SK-N-SH (cell line): ENCODE data around the gene COL5A1. TPM values are rescaled to one million over a fixed set of nuclear protein-coding genes. Genes with fewer than 3 reads are reported as not detected.
A peak's percentile ranks its signal among the peaks of the same experiment; 100 is the strongest.

Experiments used
- CTCF ChIA-PET: fragments of 300-600, 350-600 bp; formaldehyde crosslinking; extraction: SDS; loops from one replicate; lab custom pipeline; 2021; lab: Yijun Ruan, JAX
- POLR2A ChIA-PET: fragments of 350-600 bp; sonication (Branson Sonifier 250); formaldehyde crosslinking; extraction: SDS; loops from one replicate; lab custom pipeline; 2020; ENCODE audit warnings: antibody characterized with exemption, inconsistent platforms; lab: Yijun Ruan, JAX
- DNase-seq: peaks from one replicate; pipeline ENCODE4 v3.0.0; 2012
- H2AFZ ChIP-seq: fragments of 200-600 bp; sonication (generic); 2 replicates; pipeline ENCODE4 v1.8.1; 2016; ENCODE audit warnings: antibody characterized with exemption, mild to moderate bottlenecking, low read depth
- H3F3A ChIP-seq: fragments of 200-600 bp; sonication (generic); replicated peaks from 2 replicates; pipeline ENCODE3; 2016; ENCODE audit warnings: antibody characterized with exemption, mild to moderate bottlenecking; ENCODE audit not compliant: insufficient read depth
- H3K27ac ChIP-seq, 2 experiments: fragments of 200-500 bp in 1 of 2; fragments of 200-600 bp in 1 of 2; sonication (Bioruptor generic) in 1 of 2; sonication (generic), shearing (Covaris generic) in 1 of 2; 2 replicates each; pipeline versions ENCODE4 v1.5.1 to v1.6.1; 2014 to 2016; ENCODE audit warnings: low read depth in 2 of 2, inconsistent platforms in 1 of 2, low read length in 1 of 2, mild to moderate bottlenecking in 1 of 2, mixed read lengths in 1 of 2
- H3K27me3 ChIP-seq: fragments of 200-600 bp; sonication (generic), shearing (Covaris generic); 2 replicates; pipeline ENCODE4 v1.6.1; 2016; ENCODE audit warnings: mixed run types; ENCODE audit not compliant: insufficient read depth
- H3K36me3 ChIP-seq, 2 experiments: fragments of 200-500 bp in 1 of 2; fragments of 200-600 bp in 1 of 2; sonication (Bioruptor generic) in 1 of 2; sonication (generic) in 1 of 2; replicated peaks in 1 of 2; 2 replicates each; pipeline versions ENCODE3 to v1.5.1; 2014 to 2016; ENCODE audit warnings: low read length in 1 of 2, mild to moderate bottlenecking in 1 of 2; ENCODE audit not compliant: insufficient read depth in 2 of 2, control insufficient read depth in 1 of 2
- H3K4me1 ChIP-seq, 2 experiments: fragments of 200-500 bp in 1 of 2; fragments of 200-600 bp in 1 of 2; sonication (Bioruptor generic) in 1 of 2; sonication (generic), shearing (Covaris generic) in 1 of 2; 2 replicates each; pipeline versions ENCODE4 v1.5.1 to v1.6.1; 2014 to 2016; ENCODE audit warnings: low read depth in 1 of 2, low read length in 1 of 2, mixed run types in 1 of 2; ENCODE audit not compliant: insufficient read depth in 2 of 2, control insufficient read depth in 1 of 2
- H3K4me2 ChIP-seq: fragments of 200-600 bp; sonication (generic), shearing (Covaris generic); 2 replicates; pipeline ENCODE4 v1.6.1; 2017; ENCODE audit warnings: mixed run types
- H3K4me3 ChIP-seq, 2 experiments: fragments of 200-500 bp in 1 of 2; fragments of 200-600 bp in 1 of 2; sonication (Bioruptor generic) in 1 of 2; sonication (generic), shearing (Covaris generic) in 1 of 2; 2 replicates each; pipeline versions ENCODE4 v1.5.1 to v1.8.1; 2014 to 2016; ENCODE audit warnings: low read depth in 2 of 2, inconsistent platforms in 1 of 2, low read length in 1 of 2, mild to moderate bottlenecking in 1 of 2, mixed read lengths in 1 of 2, moderate library complexity in 1 of 2
- H3K79me2 ChIP-seq: fragments of 200-600 bp; sonication (generic); 2 replicates; pipeline ENCODE4 v1.8.1; 2017; ENCODE audit warnings: mild to moderate bottlenecking; ENCODE audit not compliant: insufficient read depth
- H3K9ac ChIP-seq: fragments of 200-600 bp; sonication (generic); 2 replicates; pipeline ENCODE4 v1.6.1; 2017; ENCODE audit warnings: mixed run types
- H3K9me2 ChIP-seq: fragments of 200-600 bp; sonication (generic); 2 replicates; pipeline ENCODE4 v1.6.1; 2017; ENCODE audit warnings: mixed run types
- H3K9me3 ChIP-seq: fragments of 200-600 bp; sonication (generic); 2 replicates; pipeline ENCODE4 v1.6.1; 2017; ENCODE audit warnings: mixed run types, mild to moderate bottlenecking, moderate library complexity
- H4K20me1 ChIP-seq: fragments of 200-600 bp; sonication (generic); 2 replicates; pipeline ENCODE4 v1.6.1; 2017; ENCODE audit warnings: mild to moderate bottlenecking, mixed run types; ENCODE audit not compliant: insufficient read depth
- CTCF ChIP-seq: fragments of 200-600 bp; sonication (generic); IDR thresholded peaks from 2 replicates; pipeline ENCODE4 v1.6.1; 2017; ENCODE audit warnings: antibody characterized with exemption, mild to moderate bottlenecking, moderate library complexity
- FOSL2 ChIP-seq: IDR thresholded peaks from 2 replicates; pipeline ENCODE4 v1.4.0; 2012; ENCODE audit warnings: low read depth, mild to moderate bottlenecking, moderate library complexity, borderline replicate concordance
- FOXJ3 ChIP-seq: sonication (generic); formaldehyde crosslinking; IDR thresholded peaks from 2 replicates; pipeline ENCODE4 v1.5.1; 2020; ENCODE audit warnings: mild to moderate bottlenecking, missing genetic modification reagents
- FOXM1 ChIP-seq: IDR thresholded peaks from 2 replicates; pipeline ENCODE4 v1.4.0; 2012; ENCODE audit warnings: low read depth, mild to moderate bottlenecking
- GATA2 ChIP-seq: sonication (generic); formaldehyde crosslinking; IDR thresholded peaks from 2 replicates; pipeline ENCODE4 v1.5.0; 2020; ENCODE audit warnings: mild to moderate bottlenecking, missing genetic modification reagents
- MAX ChIP-seq: IDR thresholded peaks from 2 replicates; pipeline ENCODE4 v1.4.0; 2012; ENCODE audit warnings: low read depth
- MEF2A ChIP-seq: IDR thresholded peaks from 2 replicates; pipeline ENCODE4 v1.4.0; 2012; ENCODE audit warnings: low read depth, borderline replicate concordance
- NFIC ChIP-seq: IDR thresholded peaks from 2 replicates; pipeline ENCODE4 v1.4.0; 2012; ENCODE audit warnings: borderline replicate concordance
- NRF1 ChIP-seq: IDR thresholded peaks from 2 replicates; pipeline ENCODE4 v1.6.1; 2012; ENCODE audit warnings: low read depth, mild to moderate bottlenecking, low read length
- PBX3 ChIP-seq: IDR thresholded peaks from 2 replicates; pipeline ENCODE4; 2012
- RCOR1 ChIP-seq: fragments of 150-350 bp; IDR thresholded peaks from 2 replicates; pipeline ENCODE4 v1.6.1; 2017; ENCODE audit warnings: antibody characterized with exemption, low read length
- RFX5 ChIP-seq: IDR thresholded peaks from 2 replicates; pipeline ENCODE4 v1.6.1; 2012; ENCODE audit warnings: mild to moderate bottlenecking, improper control_type of control experiment, low read length
- RXRA ChIP-seq: IDR thresholded peaks from 2 replicates; pipeline ENCODE4 v1.4.0; 2012; ENCODE audit warnings: low read depth, mild to moderate bottlenecking, borderline replicate concordance
- SIN3A ChIP-seq: IDR thresholded peaks from 2 replicates; pipeline ENCODE4 v1.6.1; 2012; ENCODE audit warnings: low read depth, mild to moderate bottlenecking, low read length, moderate library complexity, borderline replicate concordance
- SMC3 ChIP-seq: IDR thresholded peaks from 2 replicates; pipeline ENCODE4 v1.6.1; 2012; ENCODE audit warnings: low read depth, low read length, improper control_type of control experiment
- TCF12 ChIP-seq: IDR thresholded peaks from 2 replicates; pipeline ENCODE4 v1.4.0; 2012
- YY1 ChIP-seq: IDR thresholded peaks from 2 replicates; pipeline ENCODE4 v1.4.0; 2012; ENCODE audit warnings: low read depth, mild to moderate bottlenecking
- ZBTB33 ChIP-seq: IDR thresholded peaks from 2 replicates; pipeline ENCODE4 v1.4.0; 2012; ENCODE audit warnings: low read depth, borderline replicate concordance
- WGBS: methylation state at CpG from one replicate; pipeline ENCODE4 v1.1.6; 2017; ENCODE audit warnings: low lambda C conversion rate; 5-methylcytosine and 5-hydroxymethylcytosine counted together
- polyA plus RNA-seq, 3 experiments: library from polyadenylated mRNA; depleted of rRNA; stranded (reverse); fragments of >200 nt; gene quantifications; 2 replicates each; pipeline ENCODE4 v1.2.3, GENCODE V29; 2012

COL5A1 gene
- polyA plus RNA-seq, 1 of the 3 experiments (the other 2 are of a cell fraction): 73.8 TPM

GRCh38 chr9:134670851-134671281 lies 29.3 kb downstream of the COL5A1 start:
- Histone ChIP-seq H3F3A (peaks cover 63% of the 10 kb centered on the region), H3K4me3 (no peak overlapping the region), H3K4me1 (peaks cover 7 to 38% of the 10 kb centered on the region in 2 experiments; a peak in 3 of 4 replicates), H4K20me1 (peaks cover 93% of the 10 kb centered on the region), H3K9ac (no peak overlapping the region), H3K27me3 (no peaks in the 10 kb centered on the region), H3K4me2 (peak overlapping the region; percentile 55), H2AFZ (no peak overlapping the region), H3K9me2 (no peaks in the 10 kb centered on the region), H3K27ac (peak overlapping the region; percentile 67 to 72), H3K79me2 (peaks cover 97% of the 10 kb centered on the region), H3K9me3 (peaks cover 7% of the 10 kb centered on the region; the same call in 1 of the 2 replicates), H3K36me3 (peaks cover 2 to 54% of the 10 kb centered on the region in 2 experiments)
- TF ChIP-seq NRF1: no peak
- TF ChIP-seq RXRA: no peak
- TF ChIP-seq NFIC: no peak
- no peak for TF ChIP-seq RFX5
- no peak for TF ChIP-seq FOXJ3
- TF ChIP-seq YY1: no peak
- TF ChIP-seq TCF12: no peak
- ChIA-PET CTCF (interaction anchor here (1.1 to 3.0 kb wide), 7 partner anchors 16 to 228 kb away, joined by 3 to 14 read pairs (median 5); no protein-coding TSS in a partner anchor), POLR2A (no interaction called here)
- WGBS: 94% methylated on average over 9 of the region's 11 CpGs
- DNase-seq: no peak

GRCh38 chr9:134671341-134672113 lies 29.9 kb downstream of the COL5A1 start:
- H3K27ac ChIP-seq: peak overlapping the region in 1 of 2 experiments; percentile 72; a peak in 1 of 4 replicates
- no peaks in the 10 kb centered on the region for H3K27me3 ChIP-seq
- ChIA-PET CTCF (interaction anchor here (1.1 to 3.0 kb wide), 8 partner anchors 15 to 228 kb away, joined by 3 to 14 read pairs (median 5); no protein-coding TSS in a partner anchor), POLR2A (no interaction called here)
- no peaks in the 10 kb centered on the region for H3K9me2 ChIP-seq
- peaks cover 7% of the 10 kb centered on the region; the same call in 1 of the 2 replicates for H3K9me3 ChIP-seq
- peaks cover 97% of the 10 kb centered on the region for H3K79me2 ChIP-seq
- no peak overlapping the region for H3K4me3 ChIP-seq
- no peak overlapping the region for H3K4me2 ChIP-seq
- peaks cover 93% of the 10 kb centered on the region for H4K20me1 ChIP-seq
- H3K9ac ChIP-seq: no peak overlapping the region
- no peak overlapping the region for H2AFZ ChIP-seq
- peaks cover 2 to 54% of the 10 kb centered on the region in 2 experiments for H3K36me3 ChIP-seq
- peaks cover 7 to 34% of the 10 kb centered on the region in 2 experiments; a peak in 3 of 4 replicates for H3K4me1 ChIP-seq
- 96% methylated on average over 15 of the region's 15 CpGs for whole genome bisulfite sequencing
- no peak for DNase-seq
- peaks cover 63% of the 10 kb centered on the region for H3F3A ChIP-seq
- TF ChIP-seq SMC3 (no peak), FOXJ3 (no peak), MEF2A (no peak), ZBTB33 (no peak), RCOR1 (no peak), CTCF (no peak), GATA2 (CRISPR knock-in tag) (no peak), PBX3 (no peak), SIN3A (no peak), MAX (no peak), NFIC (no peak), RFX5 (no peak), FOXM1 (no peak), FOSL2 (no peak)
